HUES6 (cell line): ENCODE data around the gene STXBP6.

Source experiments
- H3K27ac ChIP-seq: 2 replicates; pipeline ENCODE4 v1.7.0; 2013; ENCODE audit warnings: low read depth, mild to moderate bottlenecking, low read length, inconsistent platforms
- H3K27me3 ChIP-seq: 2 replicates; pipeline ENCODE4 v1.6.1; 2013; ENCODE audit warnings: low read length; ENCODE audit not compliant: control insufficient read depth, insufficient read depth
- H3K36me3 ChIP-seq: 2 replicates; pipeline ENCODE4 v1.6.1; 2013; ENCODE audit warnings: low read length; ENCODE audit not compliant: control insufficient read depth, insufficient read depth
- H3K4me1 ChIP-seq: 2 replicates; pipeline ENCODE4 v1.6.1; 2013; ENCODE audit warnings: low read length; ENCODE audit not compliant: control insufficient read depth, insufficient read depth
- H3K4me3 ChIP-seq: 2 replicates; pipeline ENCODE4 v1.5.1; 2013; ENCODE audit warnings: low read depth, low read length
- H3K9ac ChIP-seq: one replicate; pipeline ENCODE4 v1.6.1; 2013; ENCODE audit warnings: mild to moderate bottlenecking, low read length
- H3K9me3 ChIP-seq: 2 replicates; pipeline ENCODE4 v1.6.1; 2013; ENCODE audit warnings: low read depth, low read length; ENCODE audit not compliant: control insufficient read depth, insufficient read depth

The STXBP6 gene

GRCh38 chr14:24863968-24864684 lies 185.8 kb downstream of the STXBP6 start:
- Histone ChIP-seq H3K9ac (no peak overlapping the region), H3K9me3 (no peaks in the 10 kb centered on the region), H3K4me1 (no peaks in the 10 kb centered on the region), H3K27ac (no peak overlapping the region), H3K36me3 (no peaks in the 10 kb centered on the region), H3K4me3 (no peak overlapping the region), H3K27me3 (no peaks in the 10 kb centered on the region)

GRCh38 chr14:24861083-24861630 lies 188.8 kb downstream of the STXBP6 start:
- no peaks in the 10 kb centered on the region for H3K27me3 ChIP-seq
- no peak overlapping the region for H3K4me3 ChIP-seq
- H3K27ac ChIP-seq = no peak overlapping the region
- H3K36me3 ChIP-seq = no peaks in the 10 kb centered on the region
- no peaks in the 10 kb centered on the region for H3K9me3 ChIP-seq
- no peak overlapping the region for H3K9ac ChIP-seq
- peaks cover 9% of the 10 kb centered on the region; the same call in 1 of the 2 replicates for H3K4me1 ChIP-seq

- Histone ChIP-seq H3K36me3 (no peaks in the 10 kb centered on the region), H3K9me3 (no peaks in the 10 kb centered on the region), H3K27me3 (no peaks in the 10 kb centered on the region), H3K27ac (no peak overlapping the region), H3K9ac (no peak overlapping the region), H3K4me3 (no peak overlapping the region), H3K4me1 (peaks cover 9% of the 10 kb centered on the region; the same call in 1 of the 2 replicates)
These were observed 190.4 kb downstream of the STXBP6 start for GRCh38 chr14:24859559-24859958.

GRCh38 chr14:24858684-24859083 lies 191.3 kb downstream of the STXBP6 start:
- no peak overlapping the region for H3K9ac ChIP-seq
- H3K27me3 ChIP-seq = no peaks in the 10 kb centered on the region
- no peak overlapping the region for H3K27ac ChIP-seq
- no peaks in the 10 kb centered on the region for H3K36me3 ChIP-seq
- no peaks in the 10 kb centered on the region for H3K9me3 ChIP-seq
- peaks cover 9% of the 10 kb centered on the region; the same call in 1 of the 2 replicates for H3K4me1 ChIP-seq
- H3K4me3 ChIP-seq = no peak overlapping the region

GRCh38 chr14:24858052-24858451 lies 191.9 kb downstream of the STXBP6 start:
- Histone ChIP-seq H3K9ac (no peak overlapping the region), H3K4me1 (peaks cover 11% of the 10 kb centered on the region; the same call in 1 of the 2 replicates), H3K4me3 (no peak overlapping the region), H3K9me3 (no peaks in the 10 kb centered on the region), H3K36me3 (no peaks in the 10 kb centered on the region), H3K27me3 (no peaks in the 10 kb centered on the region), H3K27ac (no peak overlapping the region)

GRCh38 chr14:24857277-24857676 lies 192.7 kb downstream of the STXBP6 start:
- H3K36me3 ChIP-seq = no peaks in the 10 kb centered on the region
- H3K27ac ChIP-seq = no peak overlapping the region
- H3K9me3 ChIP-seq = no peaks in the 10 kb centered on the region
- peaks cover 18% of the 10 kb centered on the region for H3K4me1 ChIP-seq
- no peak overlapping the region for H3K9ac ChIP-seq
- no peak overlapping the region for H3K4me3 ChIP-seq
- no peaks in the 10 kb centered on the region for H3K27me3 ChIP-seq

- Histone ChIP-seq H3K36me3 (no peaks in the 10 kb centered on the region), H3K27ac (no peak overlapping the region), H3K9me3 (no peaks in the 10 kb centered on the region), H3K27me3 (no peaks in the 10 kb centered on the region), H3K4me1 (peaks cover 30% of the 10 kb centered on the region), H3K4me3 (no peak overlapping the region), H3K9ac (no peak overlapping the region)
These were observed 196.5 kb downstream of the STXBP6 start for GRCh38 chr14:24853446-24853845.

- no peaks in the 10 kb centered on the region for H3K27me3 ChIP-seq
- H3K4me3 ChIP-seq = no peak overlapping the region
- H3K27ac ChIP-seq = no peak overlapping the region
- no peaks in the 10 kb centered on the region for H3K9me3 ChIP-seq
- H3K4me1 ChIP-seq = peaks cover 24% of the 10 kb centered on the region
- no peak overlapping the region for H3K9ac ChIP-seq
- no peaks in the 10 kb centered on the region for H3K36me3 ChIP-seq
These were observed 197.5 kb downstream of the STXBP6 start for GRCh38 chr14:24852312-24853060.

GRCh38 chr14:24851837-24852236 lies 198.1 kb downstream of the STXBP6 start:
- no peaks in the 10 kb centered on the region for H3K9me3 ChIP-seq
- no peak overlapping the region for H3K4me3 ChIP-seq
- peaks cover 24% of the 10 kb centered on the region for H3K4me1 ChIP-seq
- H3K9ac ChIP-seq = no peak overlapping the region
- H3K36me3 ChIP-seq = no peaks in the 10 kb centered on the region
- H3K27ac ChIP-seq = no peak overlapping the region
- H3K27me3 ChIP-seq = no peaks in the 10 kb centered on the region

- no peaks in the 10 kb centered on the region for H3K27me3 ChIP-seq
- H3K4me3 ChIP-seq = no peak overlapping the region
- no peak overlapping the region for H3K27ac ChIP-seq
- H3K9me3 ChIP-seq = no peaks in the 10 kb centered on the region
- H3K36me3 ChIP-seq = no peaks in the 10 kb centered on the region
- no peak overlapping the region for H3K9ac ChIP-seq
- H3K4me1 ChIP-seq = peaks cover 24% of the 10 kb centered on the region
These were observed 198.5 kb downstream of the STXBP6 start for GRCh38 chr14:24851406-24851805.

GRCh38 chr14:24850072-24850471 lies 199.9 kb downstream of the STXBP6 start:
- no peaks in the 10 kb centered on the region for H3K9me3 ChIP-seq
- H3K27ac ChIP-seq = no peak overlapping the region
- no peaks in the 10 kb centered on the region for H3K27me3 ChIP-seq
- peaks cover 24% of the 10 kb centered on the region for H3K4me1 ChIP-seq
- H3K4me3 ChIP-seq = no peak overlapping the region
- H3K9ac ChIP-seq = no peak overlapping the region
- no peaks in the 10 kb centered on the region for H3K36me3 ChIP-seq
